ENCODE data around the gene CCDC138.

DNA sequence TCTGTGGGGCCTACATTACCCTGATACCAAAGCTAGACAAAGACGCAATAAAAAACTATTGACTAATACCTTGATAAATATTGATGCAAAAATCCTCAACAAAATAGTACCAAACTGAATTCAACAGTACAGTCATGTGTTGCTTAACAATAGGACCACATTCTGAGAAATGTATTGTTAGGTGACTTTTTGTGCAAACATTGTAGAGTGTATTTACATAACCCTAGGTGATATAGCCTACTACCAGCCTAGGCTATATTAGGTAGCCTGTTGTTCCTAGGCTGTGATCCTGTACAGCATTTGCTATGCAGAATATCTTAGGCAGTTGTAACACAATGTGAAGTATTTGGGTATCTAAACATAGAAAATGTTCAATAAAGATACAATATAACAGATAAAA is 36.7 kb downstream of the CCDC138 start:
- TF ChIP-seq GATA2 (IDR thresholded peaks at IDR 0.05; ENCODE audit: low read depth, low read length) (no peak), GATA3 (IDR thresholded peaks at IDR 0.05; ENCODE audit: low read depth, low read length) (no peak)
